ENCODE data around the gene AP3B1. TPM values are rescaled to one million over a fixed set of nuclear protein-coding genes. Genes with fewer than 3 reads are reported as not detected.

The AP3B1 gene
- total RNA-seq, 2 experiments from 2014 or later, result 41.2 to 55.7 TPM

GRCh38 chr5:78133423-78133822, 161.1 kb downstream of the AP3B1 start:
- Mint-ChIP-seq H3K4me3 (no peak overlapping the region), H3K27ac (no peak overlapping the region), H3K27me3 (no peaks in the 10 kb centered on the region), H3K9me3 (ENCODE audit: low read depth) (no peaks in the 10 kb centered on the region), H3K4me1 (peaks cover 1% of the 10 kb centered on the region), H3K36me3 (ENCODE audit: low read depth) (peaks cover 10% of the 10 kb centered on the region)
- intact Hi-C loops (cut with DNase I, micrococcal nuclease), result no loop called here
- DNase-seq, result no peak
- ChIA-PET POLR2A (no interaction called here), CTCF (no interaction called here)
- no peak for ATAC-seq

GRCh38 chr5:78132507-78132906, 162.0 kb downstream of the AP3B1 start:
- Mint-ChIP-seq H3K4me1 (peaks cover 1% of the 10 kb centered on the region), H3K27me3 (no peaks in the 10 kb centered on the region), H3K36me3 (ENCODE audit: low read depth) (peaks cover 12% of the 10 kb centered on the region), H3K4me3 (no peak overlapping the region), H3K27ac (no peak overlapping the region), H3K9me3 (ENCODE audit: low read depth) (no peaks in the 10 kb centered on the region)
- intact Hi-C loops (cut with DNase I, micrococcal nuclease), result no loop called here
- DNase-seq (no peak), ATAC-seq (no peak)
- POLR2A ChIA-PET, result no interaction called here
- CTCF ChIA-PET, result no interaction called here

DNA sequence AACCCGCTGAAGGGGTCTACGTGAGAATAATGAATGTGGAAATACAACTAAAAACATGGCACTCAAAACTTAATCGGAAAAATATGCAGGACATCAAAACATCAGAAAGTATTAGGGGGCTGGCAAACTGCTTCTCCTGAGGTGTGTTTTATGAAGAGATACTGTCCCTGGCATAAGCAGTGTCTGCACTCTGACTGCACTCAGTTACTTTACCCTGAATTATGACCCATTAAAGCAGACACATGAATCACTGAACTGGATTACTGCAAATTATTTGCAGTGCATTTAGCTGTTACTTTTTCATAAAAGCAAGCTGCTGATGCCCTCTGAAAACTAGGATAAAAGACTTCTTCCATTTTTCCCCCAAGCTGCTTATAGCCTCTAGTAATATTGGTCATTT, 164.9 kb downstream of the AP3B1 start:
- Mint-ChIP-seq H3K4me3 (no peak overlapping the region), H3K27me3 (no peaks in the 10 kb centered on the region), H3K9me3 (ENCODE audit: low read depth) (no peaks in the 10 kb centered on the region), H3K4me1 (no peaks in the 10 kb centered on the region), H3K36me3 (ENCODE audit: low read depth) (peaks cover 19% of the 10 kb centered on the region), H3K27ac (no peak overlapping the region)
- intact Hi-C loops (cut with DNase I, micrococcal nuclease), result no loop called here
- no peak for DNase-seq
- ChIA-PET POLR2A (no interaction called here), CTCF (interaction anchor here (1.1 kb wide), 1 partner anchor 289 kb away, joined by 3 read pairs; no protein-coding TSS in a partner anchor)
- no peak for ATAC-seq

DNA sequence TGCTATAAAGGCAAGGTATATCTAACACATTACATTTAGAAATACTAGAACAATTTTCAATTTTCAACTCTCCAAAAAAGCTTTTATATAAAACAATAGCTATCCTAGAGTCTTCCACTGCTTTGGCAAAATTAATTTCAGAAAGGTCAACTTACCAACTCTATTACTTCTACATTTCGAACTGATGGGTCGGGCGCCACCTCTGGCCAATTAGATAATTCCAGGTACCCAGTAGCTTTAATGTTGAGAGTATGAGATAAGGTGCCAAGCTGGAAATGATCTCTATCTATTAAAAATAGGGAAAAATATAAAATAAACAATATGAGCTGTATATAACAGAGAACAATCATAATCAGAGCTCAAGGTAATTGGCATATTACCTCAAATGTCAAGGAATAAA, 166.6 kb downstream of the AP3B1 start:
- no peak overlapping the region for H3K27ac Mint-ChIP-seq
- no peaks in the 10 kb centered on the region for H3K27me3 Mint-ChIP-seq
- H3K36me3 Mint-ChIP-seq (ENCODE audit: low read depth), result peaks cover 23% of the 10 kb centered on the region
- H3K4me1 Mint-ChIP-seq, result no peaks in the 10 kb centered on the region
- H3K4me3 Mint-ChIP-seq, result no peak overlapping the region
- ChIA-PET CTCF (interaction anchor here (0.5 to 1.1 kb wide), 3 partner anchors 11 to 193 kb away, joined by 3 read pairs; no protein-coding TSS in a partner anchor), POLR2A (no interaction called here)
- ATAC-seq (no peak), DNase-seq (no peak)
- no peaks in the 10 kb centered on the region for H3K9me3 Mint-ChIP-seq (ENCODE audit: low read depth)
- intact Hi-C loops (cut with DNase I, micrococcal nuclease), result no loop called here

DNA sequence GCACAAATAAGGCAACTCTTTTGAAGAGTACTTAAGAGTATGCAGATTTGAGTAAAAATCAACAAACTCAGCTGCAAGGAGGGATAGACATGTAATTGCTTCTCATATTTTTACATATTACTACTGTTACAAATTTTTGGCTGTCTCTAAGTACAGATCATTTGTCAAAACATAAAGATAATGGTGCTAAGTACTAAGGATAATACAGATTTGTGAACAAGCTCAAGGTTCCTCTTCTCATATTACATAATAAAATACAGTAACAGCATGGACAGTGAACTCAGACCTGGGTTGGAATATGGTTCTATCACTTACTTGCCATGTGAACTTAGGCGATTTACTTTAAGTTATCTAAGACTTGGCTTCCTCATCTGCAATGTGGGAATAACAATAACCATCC, 168.0 kb downstream of the AP3B1 start:
- CTCF ChIA-PET, result no interaction called here
- intact Hi-C loops (cut with DNase I, micrococcal nuclease), result no loop called here
- H3K4me3 Mint-ChIP-seq, result no peak overlapping the region
- peaks cover 30% of the 10 kb centered on the region for H3K36me3 Mint-ChIP-seq (ENCODE audit: low read depth)
- no peaks in the 10 kb centered on the region for H3K27me3 Mint-ChIP-seq
- H3K27ac Mint-ChIP-seq, result no peak overlapping the region
- DNase-seq (no peak), ATAC-seq (no peak)
- no peaks in the 10 kb centered on the region for H3K9me3 Mint-ChIP-seq (ENCODE audit: low read depth)
- no peaks in the 10 kb centered on the region for H3K4me1 Mint-ChIP-seq
- POLR2A ChIA-PET, result no interaction called here

DNA sequence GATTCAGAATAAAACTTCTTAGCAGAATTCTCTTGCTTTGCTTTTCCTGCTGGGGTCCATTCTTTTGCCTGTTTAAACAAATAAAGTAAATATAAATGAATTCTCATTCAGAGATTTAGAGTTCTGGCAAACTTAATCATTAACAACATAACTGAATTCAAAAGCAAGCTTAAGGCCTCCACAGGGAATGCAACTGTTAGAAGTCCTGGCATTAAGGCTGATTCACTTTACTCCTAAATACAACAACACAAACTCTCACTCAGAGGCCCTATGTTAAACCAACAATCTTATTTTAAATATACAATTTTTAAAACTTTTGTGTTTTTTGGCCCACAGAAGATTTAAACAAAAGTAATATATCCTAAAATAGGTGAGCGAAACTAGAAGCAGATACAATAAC, 178.3 kb downstream of the AP3B1 start:
- peaks cover 39% of the 10 kb centered on the region for H3K36me3 Mint-ChIP-seq (ENCODE audit: low read depth)
- no peaks in the 10 kb centered on the region for H3K27me3 Mint-ChIP-seq
- no peaks in the 10 kb centered on the region for H3K4me1 Mint-ChIP-seq
- CTCF ChIA-PET, result no interaction called here
- no peak overlapping the region for H3K4me3 Mint-ChIP-seq
- intact Hi-C loops (cut with DNase I, micrococcal nuclease), result no loop called here
- H3K27ac Mint-ChIP-seq, result no peak overlapping the region
- POLR2A ChIA-PET, result no interaction called here
- peaks cover 2% of the 10 kb centered on the region for H3K9me3 Mint-ChIP-seq (ENCODE audit: low read depth)
- DNase-seq (no peak), ATAC-seq (no peak)

DNA sequence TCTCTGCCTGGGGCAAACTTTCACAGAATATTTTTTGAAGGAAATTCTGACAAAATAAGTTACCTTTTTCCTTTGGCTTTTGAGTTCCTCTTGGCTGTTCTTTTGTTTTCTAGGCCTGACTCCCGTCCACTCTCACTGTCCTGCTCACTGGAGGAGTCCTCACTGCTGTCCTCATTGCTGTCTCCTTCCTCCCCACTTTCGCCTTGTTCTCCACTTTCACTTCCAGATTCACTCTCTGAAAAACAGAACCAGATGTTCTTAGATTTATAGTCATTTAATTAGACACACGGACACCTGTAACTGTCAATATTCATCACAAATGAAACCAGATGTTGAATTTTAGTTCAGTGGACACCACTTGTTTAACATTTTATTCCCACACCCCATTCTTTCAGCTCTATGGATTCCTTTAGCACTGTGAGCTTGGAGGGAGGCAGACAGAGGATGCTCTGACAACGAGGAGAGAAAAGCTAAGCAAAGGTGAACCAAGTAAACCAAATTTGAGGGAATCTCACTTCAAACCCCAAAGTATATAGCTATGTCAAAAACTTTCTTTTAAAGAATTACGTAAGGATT, 180.7 kb downstream of the AP3B1 start:
- H3K4me3 Mint-ChIP-seq, result no peak overlapping the region
- ATAC-seq (no peak), DNase-seq (no peak)
- no peaks in the 10 kb centered on the region for H3K27me3 Mint-ChIP-seq
- H3K9me3 Mint-ChIP-seq (ENCODE audit: low read depth), result no peaks in the 10 kb centered on the region
- intact Hi-C loops (cut with DNase I, micrococcal nuclease), result no loop called here
- peaks cover 29% of the 10 kb centered on the region for H3K36me3 Mint-ChIP-seq (ENCODE audit: low read depth)
- no peaks in the 10 kb centered on the region for H3K4me1 Mint-ChIP-seq
- ChIA-PET POLR2A (no interaction called here), CTCF (interaction anchor here (0.6 kb wide), 1 partner anchor 1007 kb away, joined by 4 read pairs; no protein-coding TSS in a partner anchor)
- no peak overlapping the region for H3K27ac Mint-ChIP-seq

- no peak for ATAC-seq
- DNase-seq, result no peak
- Mint-ChIP-seq H3K27me3 (no peaks in the 10 kb centered on the region), H3K9me3 (ENCODE audit: low read depth) (no peaks in the 10 kb centered on the region), H3K4me1 (no peaks in the 10 kb centered on the region), H3K36me3 (ENCODE audit: low read depth) (peaks cover 25% of the 10 kb centered on the region), H3K4me3 (no peak overlapping the region), H3K27ac (no peak overlapping the region)
- ChIA-PET CTCF (no interaction called here), POLR2A (no interaction called here)
- intact Hi-C loops (cut with DNase I, micrococcal nuclease), result no loop called here
Observed at GRCh38 chr5:78112931-78113330, 181.6 kb downstream of the AP3B1 start.

DNA sequence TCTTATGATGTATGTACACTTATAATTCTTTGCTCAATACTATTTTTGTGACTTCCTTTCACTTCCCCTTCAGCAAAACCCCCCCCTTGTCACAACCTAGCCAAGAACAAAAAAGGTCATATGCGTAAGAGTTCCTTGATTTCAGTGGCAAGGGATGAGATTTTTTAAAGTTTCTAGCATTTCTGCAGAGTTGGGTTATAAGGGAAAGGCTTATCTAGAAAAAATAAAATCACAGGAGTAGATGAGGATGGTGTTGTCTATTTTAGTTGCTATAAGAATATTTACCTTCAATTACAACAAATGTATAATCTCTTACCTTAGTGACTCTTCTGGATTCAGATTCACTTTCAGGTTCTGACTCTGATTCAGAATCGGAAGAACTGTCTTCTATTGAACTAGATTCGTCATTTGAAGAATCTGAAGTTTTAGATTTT, 184.6 kb downstream of the AP3B1 start:
- ChIA-PET POLR2A (no interaction called here), CTCF (no interaction called here)
- no peak for DNase-seq
- H3K9me3 Mint-ChIP-seq (ENCODE audit: low read depth), result no peaks in the 10 kb centered on the region
- H3K27me3 Mint-ChIP-seq, result no peaks in the 10 kb centered on the region
- H3K27ac Mint-ChIP-seq, result no peak overlapping the region
- peaks cover 33% of the 10 kb centered on the region for H3K36me3 Mint-ChIP-seq (ENCODE audit: low read depth)
- H3K4me3 Mint-ChIP-seq, result no peak overlapping the region
- H3K4me1 Mint-ChIP-seq, result no peaks in the 10 kb centered on the region
- ATAC-seq, result no peak
- intact Hi-C loops (cut with DNase I, micrococcal nuclease), result no loop called here

DNA sequence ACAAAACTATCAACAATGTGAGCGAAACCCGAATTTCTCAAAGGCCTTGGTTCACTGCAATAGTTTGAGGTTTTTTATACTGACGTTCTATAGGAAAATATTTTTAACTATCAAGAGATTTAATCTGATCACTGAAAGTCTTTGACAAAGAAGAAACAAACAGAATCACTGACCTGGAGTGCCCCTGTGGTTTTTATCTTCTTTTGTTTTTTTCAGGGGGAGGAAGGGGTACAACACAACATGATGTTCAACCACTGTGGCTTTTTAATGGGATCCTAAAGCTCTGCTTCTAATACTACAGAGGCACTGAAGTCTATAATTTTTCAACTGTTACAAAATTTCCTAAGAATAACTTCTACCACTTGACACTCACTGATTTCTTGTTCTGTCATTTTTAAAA, 185.9 kb downstream of the AP3B1 start:
- CTCF ChIA-PET, result no interaction called here
- ATAC-seq (no peak), DNase-seq (no peak)
- Mint-ChIP-seq H3K36me3 (ENCODE audit: low read depth) (peaks cover 23% of the 10 kb centered on the region), H3K27me3 (no peaks in the 10 kb centered on the region), H3K27ac (no peak overlapping the region), H3K4me1 (no peaks in the 10 kb centered on the region), H3K9me3 (ENCODE audit: low read depth) (no peaks in the 10 kb centered on the region), H3K4me3 (no peak overlapping the region)
- POLR2A ChIA-PET, result no interaction called here
- intact Hi-C loops (cut with DNase I, micrococcal nuclease), result no loop called here

DNA sequence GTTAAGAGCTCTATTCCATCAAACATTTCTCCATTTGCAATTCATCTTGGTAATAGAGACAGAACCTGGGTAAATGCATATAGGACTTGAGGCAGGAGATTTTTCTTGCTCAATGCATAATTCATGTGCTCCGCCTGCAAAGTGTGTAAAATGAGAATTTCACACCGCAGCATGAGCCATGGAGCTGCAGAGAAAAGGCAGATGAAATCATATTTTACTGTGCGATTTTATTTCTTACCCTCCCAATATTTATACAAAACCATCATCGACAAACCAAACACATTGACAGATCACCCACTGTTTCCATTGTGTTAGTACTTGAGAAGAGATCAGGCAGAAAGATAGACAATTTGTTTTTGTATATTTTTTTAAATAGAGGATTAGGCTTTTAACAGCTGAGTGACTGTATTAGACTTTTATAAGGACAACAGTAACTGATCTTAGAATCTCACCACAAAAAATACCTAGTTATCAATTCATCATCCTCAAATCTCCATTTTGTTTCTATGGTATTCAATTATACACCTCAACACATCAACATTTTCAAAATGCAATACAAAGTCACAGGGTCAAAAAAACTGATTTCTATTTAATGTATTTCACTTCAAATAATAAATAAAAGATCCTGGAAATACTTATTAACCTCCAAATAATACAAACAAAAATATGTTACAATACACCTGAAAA, 191.1 kb downstream of the AP3B1 start:
- CTCF ChIA-PET, result interaction anchor here (1.0 kb wide), 1 partner anchor 491 kb away, joined by 3 read pairs; no protein-coding TSS in a partner anchor
- H3K27me3 Mint-ChIP-seq, result no peaks in the 10 kb centered on the region
- POLR2A ChIA-PET, result no interaction called here
- DNase-seq, result no peak
- peaks cover 34% of the 10 kb centered on the region for H3K36me3 Mint-ChIP-seq (ENCODE audit: low read depth)
- intact Hi-C loops (cut with DNase I, micrococcal nuclease), result no loop called here
- no peak overlapping the region for H3K4me3 Mint-ChIP-seq
- H3K4me1 Mint-ChIP-seq, result no peaks in the 10 kb centered on the region
- ATAC-seq, result no peak
- no peaks in the 10 kb centered on the region for H3K9me3 Mint-ChIP-seq (ENCODE audit: low read depth)
- H3K27ac Mint-ChIP-seq, result no peak overlapping the region

- intact Hi-C loops (cut with DNase I, micrococcal nuclease), result no loop called here
- ChIA-PET CTCF (interaction anchor here (1.0 kb wide), 1 partner anchor 492 kb away, joined by 3 read pairs; no protein-coding TSS in a partner anchor), POLR2A (no interaction called here)
- Mint-ChIP-seq H3K27ac (no peak overlapping the region), H3K27me3 (no peaks in the 10 kb centered on the region), H3K9me3 (ENCODE audit: low read depth) (no peaks in the 10 kb centered on the region), H3K4me1 (no peaks in the 10 kb centered on the region), H3K4me3 (no peak overlapping the region), H3K36me3 (ENCODE audit: low read depth) (peaks cover 36% of the 10 kb centered on the region)
- DNase-seq, result no peak
- no peak for ATAC-seq
Observed at GRCh38 chr5:78102500-78102899, 192.0 kb downstream of the AP3B1 start.
